ENCODE data around the gene SULT1C3. TPM values are rescaled to one million over a fixed set of nuclear protein-coding genes. Genes with fewer than 3 reads are reported as not detected.

Gene SULT1C3
- total RNA-seq, 4 donors from 2014 or later = not detected

DNA sequence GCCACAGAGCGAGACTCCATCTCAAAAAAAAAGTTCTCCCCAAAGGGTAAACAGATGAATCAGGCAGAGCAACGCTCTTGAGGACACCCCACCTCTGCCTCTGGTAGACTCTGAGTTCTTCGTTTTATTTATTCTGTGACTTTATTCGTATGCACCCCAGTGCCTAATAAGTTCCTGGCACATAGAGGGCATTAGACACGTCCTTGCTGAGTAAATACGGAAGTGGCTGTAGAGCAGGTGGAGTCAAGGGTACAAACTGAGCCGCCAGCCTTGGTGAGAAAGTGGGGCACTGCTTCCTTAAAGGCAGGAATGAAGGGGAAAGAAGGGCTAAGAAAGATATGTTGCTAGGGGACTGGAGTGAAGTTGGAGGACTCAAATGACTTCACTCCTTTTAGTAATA, 61.8 kb downstream of the SULT1C3 start:
- H3K27ac ChIP-seq (replicated peaks in 1 of 4) = no peak overlapping the region
- WGBS = 85% methylated on average over 7 of the region's 7 CpGs
- no peaks in the 10 kb centered on the region for H3K27me3 ChIP-seq
- intact Hi-C loops (cut with DNase I) = no loop called here
- DNase-seq (ENCODE audit: extremely low spot score) = no peak
- H3K4me3 ChIP-seq = no peak overlapping the region
- H3K9me3 ChIP-seq = no peaks in the 10 kb centered on the region
- no peaks in the 10 kb centered on the region for H3K4me1 ChIP-seq
- TF ChIP-seq, protein P1, sequence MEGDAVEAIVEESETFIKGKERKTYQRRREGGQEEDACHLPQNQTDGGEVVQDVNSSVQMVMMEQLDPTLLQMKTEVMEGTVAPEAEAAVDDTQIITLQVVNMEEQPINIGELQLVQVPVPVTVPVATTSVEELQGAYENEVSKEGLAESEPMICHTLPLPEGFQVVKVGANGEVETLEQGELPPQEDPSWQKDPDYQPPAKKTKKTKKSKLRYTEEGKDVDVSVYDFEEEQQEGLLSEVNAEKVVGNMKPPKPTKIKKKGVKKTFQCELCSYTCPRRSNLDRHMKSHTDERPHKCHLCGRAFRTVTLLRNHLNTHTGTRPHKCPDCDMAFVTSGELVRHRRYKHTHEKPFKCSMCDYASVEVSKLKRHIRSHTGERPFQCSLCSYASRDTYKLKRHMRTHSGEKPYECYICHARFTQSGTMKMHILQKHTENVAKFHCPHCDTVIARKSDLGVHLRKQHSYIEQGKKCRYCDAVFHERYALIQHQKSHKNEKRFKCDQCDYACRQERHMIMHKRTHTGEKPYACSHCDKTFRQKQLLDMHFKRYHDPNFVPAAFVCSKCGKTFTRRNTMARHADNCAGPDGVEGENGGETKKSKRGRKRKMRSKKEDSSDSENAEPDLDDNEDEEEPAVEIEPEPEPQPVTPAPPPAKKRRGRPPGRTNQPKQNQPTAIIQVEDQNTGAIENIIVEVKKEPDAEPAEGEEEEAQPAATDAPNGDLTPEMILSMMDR (IDR thresholded peaks at IDR 0.05) = no peak
- TF ChIP-seq EP300 (IDR thresholded peaks at IDR 0.05) = no peak
- no peaks in the 10 kb centered on the region for H3K36me3 ChIP-seq

DNA sequence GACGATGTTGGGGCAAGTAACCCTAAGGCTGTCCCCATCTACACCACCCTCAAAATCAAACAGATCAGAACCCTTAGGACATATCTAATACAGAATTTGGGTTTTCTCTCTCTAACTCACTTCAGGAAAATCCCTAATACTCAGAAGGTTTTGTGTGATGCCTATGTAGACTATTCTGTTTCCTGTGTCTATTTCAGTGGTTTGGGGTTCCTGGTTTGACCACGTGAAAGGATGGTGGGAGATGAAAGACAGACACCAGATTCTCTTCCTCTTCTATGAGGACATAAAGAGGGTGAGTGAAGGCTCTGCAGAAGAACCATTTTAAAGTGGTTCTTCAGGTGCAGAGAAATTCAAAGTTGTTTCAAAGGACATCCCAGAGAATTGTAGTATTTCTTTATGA, 65.2 kb downstream of the SULT1C3 start:
- Histone ChIP-seq H3K27ac (replicated peaks in 1 of 4) (no peak overlapping the region), H3K36me3 (no peaks in the 10 kb centered on the region), H3K27me3 (no peaks in the 10 kb centered on the region), H3K4me3 (no peak overlapping the region), H3K4me1 (no peaks in the 10 kb centered on the region), H3K9me3 (no peaks in the 10 kb centered on the region)
- intact Hi-C loops (cut with DNase I) = no loop called here
- WGBS = 57% methylated on average over 2 of the region's 2 CpGs
- no peak for DNase-seq (ENCODE audit: extremely low spot score)
- TF ChIP-seq POLR2A (IDR thresholded peaks at IDR 0.05; ENCODE audit: low read depth) = no peak
- TF ChIP-seq, protein P1 (IDR thresholded peaks at IDR 0.05) = no peak
- no peak for TF ChIP-seq POLR2AphosphoS5 (IDR thresholded peaks at IDR 0.05)
- TF ChIP-seq EP300 (IDR thresholded peaks at IDR 0.05) = no peak

GRCh38 chr2:108305901-108306300, 66.1 kb downstream of the SULT1C3 start:
- WGBS = 91% methylated on average over 2 of the region's 2 CpGs
- TF ChIP-seq POLR2AphosphoS5 (IDR thresholded peaks at IDR 0.05) (no peak), EP300 (IDR thresholded peaks at IDR 0.05) (no peak), POLR2A (IDR thresholded peaks at IDR 0.05; ENCODE audit: low read depth) (no peak)
- TF ChIP-seq, protein P1 (IDR thresholded peaks at IDR 0.05) = no peak
- no peaks in the 10 kb centered on the region for H3K36me3 ChIP-seq
- H3K27me3 ChIP-seq = no peaks in the 10 kb centered on the region
- DNase-seq (ENCODE audit: extremely low spot score) = no peak
- H3K4me3 ChIP-seq = no peak overlapping the region
- intact Hi-C loops (cut with DNase I) = no loop called here
- H3K27ac ChIP-seq (replicated peaks in 1 of 4) = no peak overlapping the region
- no peaks in the 10 kb centered on the region for H3K4me1 ChIP-seq
- H3K9me3 ChIP-seq = no peaks in the 10 kb centered on the region

- H3K27ac ChIP-seq (replicated peaks in 1 of 4) = no peak overlapping the region
- H3K4me1 ChIP-seq = no peaks in the 10 kb centered on the region
- DNase-seq (ENCODE audit: extremely low spot score) = no peak
- no peaks in the 10 kb centered on the region for H3K27me3 ChIP-seq
- no peaks in the 10 kb centered on the region for H3K36me3 ChIP-seq
- intact Hi-C loops (cut with DNase I) = no loop called here
- no peak overlapping the region for H3K4me3 ChIP-seq
- TF ChIP-seq, protein P1 (IDR thresholded peaks at IDR 0.05) = no peak
- TF ChIP-seq EP300 (IDR thresholded peaks at IDR 0.05) (no peak), POLR2AphosphoS5 (IDR thresholded peaks at IDR 0.05) (no peak), POLR2A (IDR thresholded peaks at IDR 0.05; ENCODE audit: low read depth) (no peak)
- no peaks in the 10 kb centered on the region for H3K9me3 ChIP-seq
Observed at GRCh38 chr2:108309903-108310302, 70.1 kb downstream of the SULT1C3 start.

Other genes starting within 250 kb of the SULT1C3 start
- 1 to 10 TPM in 1 of 4 donors, under 1 TPM in 1, not detected in 2; 0.66 to 1.0 TPM for gene SULT1C2, start 48.9 kb downstream of the SULT1C3 start, total RNA-seq
- gene SULT1C4, start 138.0 kb downstream of the SULT1C3 start, total RNA-seq = 1 to 10 TPM; 1.7 to 5.2 (median 3.7) TPM
- 10 to 100 TPM; 20.8 to 33.6 (median 23.0) TPM for gene GCC2, start 209.2 kb downstream of the SULT1C3 start, total RNA-seq

Measured in esophagus muscularis mucosa (tissue), 4 donors.